Endothelial cell of umbilical vein (primary cell): Measurements from ENCODE around the gene VWA5B2. TPM values are rescaled to one million over a fixed set of nuclear protein-coding genes. Genes with fewer than 3 reads are reported as not detected.

Experiments
- BruUV-seq: library from RNA; stranded (reverse); fragments of 400-500 nt; replicated peaks from 2 replicates; lab custom pipeline; 2021; lab: Mats Ljungman, UMichigan
- CTCF ChIA-PET: fragments of 300-600, 350-600 bp; sonication (Branson Sonifier 250); formaldehyde crosslinking; loops from one replicate; lab custom pipeline; 2021; ENCODE audit warnings: antibody characterized with exemption, inconsistent platforms; lab: Charles Lee
- POLR2A ChIA-PET: fragments of 300-600, 350-600 bp; sonication (Branson Sonifier 250); formaldehyde crosslinking; loops from one replicate; lab custom pipeline; 2021; ENCODE audit warnings: antibody characterized with exemption, inconsistent platforms; lab: Charles Lee
- DNase-seq: peaks from one replicate; pipeline ENCODE4 v3.0.0-alpha.2; 2011; ENCODE audit warnings: low read depth, low spot score
- FAIRE-seq: peaks from 2 replicates; lab custom pipeline; 2011; peaks lifted over from hg19 to GRCh38; lab: Jason Lieb, UNC
- H2AFZ ChIP-seq: 2 replicates; pipeline ENCODE4 v1.6.0; 2012; ENCODE audit warnings: low read depth, low read length, control low read depth, inconsistent platforms
- H3K27ac ChIP-seq: 2 replicates; pipeline ENCODE4 v1.5.1; 2011; ENCODE audit warnings: low read depth, mild to moderate bottlenecking, control low read depth, low read length, moderate library complexity; ENCODE audit not compliant: insufficient read depth
- H3K27me3 ChIP-seq, 2 experiments: 2 replicates each; pipeline versions ENCODE4 v1.6.0 to v1.6.1; 2011; ENCODE audit warnings: low read length in 2 of 2, mixed read lengths in 1 of 2; ENCODE audit not compliant: control insufficient read depth in 2 of 2, insufficient read depth in 2 of 2
- H3K36me3 ChIP-seq, 2 experiments: 2 replicates in 1 of 2; 3 replicates in 1 of 2; pipeline ENCODE4 v1.5.1; 2011; ENCODE audit warnings: low read length in 2 of 2, mild to moderate bottlenecking in 1 of 2, moderate library complexity in 1 of 2; ENCODE audit not compliant: control insufficient read depth in 2 of 2, insufficient read depth in 2 of 2; ENCODE audit errors: extremely low read depth in 1 of 2
- H3K4me1 ChIP-seq: 3 replicates; pipeline ENCODE4 v1.5.1; 2011; ENCODE audit warnings: mild to moderate bottlenecking, low read length; ENCODE audit not compliant: control insufficient read depth, insufficient read depth; ENCODE audit errors: extremely low read depth
- H3K4me2 ChIP-seq: 2 replicates; pipeline ENCODE4 v1.6.1; 2011; ENCODE audit warnings: low read length, control low read depth, mixed read lengths; ENCODE audit not compliant: insufficient read depth
- H3K4me3 ChIP-seq, 3 experiments: fragments of 200-600 bp in 1 of 3; sonication (generic), shearing (Covaris generic) in 1 of 3; replicated peaks in 1 of 3; 2 replicates each; pipeline ENCODE4 v1.5.1; 2011 to 2016; ENCODE audit warnings: control low read depth in 3 of 3, low read length in 3 of 3, mild to moderate bottlenecking in 2 of 3, inconsistent platforms in 1 of 3, low read depth in 1 of 3, moderate library complexity in 1 of 3; ENCODE audit not compliant: insufficient read depth in 1 of 3
- H3K79me2 ChIP-seq: 2 replicates; pipeline ENCODE4 v1.6.0; 2012; ENCODE audit warnings: low read length, inconsistent platforms; ENCODE audit not compliant: control insufficient read depth, insufficient read depth
- H3K9ac ChIP-seq: replicated peaks from 2 replicates; pipeline ENCODE3; 2011; ENCODE audit warnings: low read length, control low read depth; ENCODE audit not compliant: insufficient read depth; ENCODE audit errors: extremely low read depth
- H3K9me1 ChIP-seq: replicated peaks from 3 replicates; pipeline ENCODE4 v1.6.0; 2011; ENCODE audit warnings: mild to moderate bottlenecking, low read length; ENCODE audit not compliant: control insufficient read depth, insufficient read depth; ENCODE audit errors: extremely low read depth
- H3K9me3 ChIP-seq: replicated peaks from 2 replicates; pipeline ENCODE4 v1.5.1; 2012; ENCODE audit warnings: low read length, inconsistent platforms; ENCODE audit not compliant: control insufficient read depth, insufficient read depth
- H4K20me1 ChIP-seq: replicated peaks from 2 replicates; pipeline ENCODE3; 2011; ENCODE audit warnings: mild to moderate bottlenecking, low read length; ENCODE audit not compliant: control insufficient read depth, insufficient read depth; ENCODE audit errors: extremely low read depth
- CTCF ChIP-seq, 2 donors: IDR thresholded peaks; 1 replicate in 1 of 2; 2 replicates in 1 of 2; pipeline ENCODE4 v1.5.1; 2011; ENCODE audit warnings: low read length in 2 of 2, mild to moderate bottlenecking in 2 of 2, moderate library complexity in 2 of 2, control low read depth in 1 of 2, inconsistent platforms in 1 of 2, low read depth in 1 of 2; ENCODE audit not compliant: insufficient read depth in 1 of 2; ENCODE audit errors: extremely low read depth in 1 of 2
- EZH2 ChIP-seq: IDR thresholded peaks from 2 replicates; pipeline ENCODE4 v1.6.1; 2012; ENCODE audit warnings: borderline replicate concordance, low read depth, mild to moderate bottlenecking, moderate library complexity, low read length, inconsistent platforms; ENCODE audit not compliant: severe bottlenecking
- FOS ChIP-seq: IDR thresholded peaks from 2 replicates; pipeline ENCODE4 v1.6.1; 2011; ENCODE audit warnings: mild to moderate bottlenecking, low read length, moderate library complexity, borderline replicate concordance; ENCODE audit not compliant: insufficient read depth
- GATA2 ChIP-seq: IDR thresholded peaks from 2 replicates; pipeline ENCODE4 v1.7.0; 2011; ENCODE audit warnings: low read depth, mild to moderate bottlenecking, moderate library complexity, mixed read lengths, low read length; ENCODE audit not compliant: insufficient read length, insufficient read depth
- JUN ChIP-seq: IDR thresholded peaks from 2 replicates; pipeline ENCODE4 v1.6.1; 2011; ENCODE audit warnings: borderline replicate concordance, low read depth; ENCODE audit not compliant: insufficient read length, insufficient read depth
- MYC ChIP-seq: IDR thresholded peaks from one replicate; pipeline ENCODE4 v1.6.1; 2011; ENCODE audit warnings: mild to moderate bottlenecking, low read depth, low read length
- POLR2A ChIP-seq: IDR thresholded peaks from 2 replicates; pipeline ENCODE4 v1.6.1; 2012; ENCODE audit warnings: low read depth, mild to moderate bottlenecking, control low read depth, low read length
- POLR2AphosphoS5 ChIP-seq: IDR thresholded peaks from 2 replicates; pipeline ENCODE4 v1.6.1; 2012; ENCODE audit warnings: low read depth, mild to moderate bottlenecking, control low read depth, low read length, moderate library complexity; ENCODE audit not compliant: insufficient read depth
- dilution Hi-C: fragments of 300-500 bp; cut with MboI; formaldehyde crosslinking; loops from one replicate; pipeline ENCODE4 v1.15.0; 2019; ENCODE audit warnings: low sequenced_read_pairs; ENCODE audit not compliant: extremely low pct_ligation_motif_present
- intact Hi-C: fragments of 100-400 bp; cut with micrococcal nuclease; formaldehyde crosslinking; loops from one replicate; pipeline ENCODE4 v1.10.0; 2022
- polyA plus RNA-seq, 4 experiments: library from polyadenylated mRNA; depleted of rRNA in 3 of 4; stranded (reverse) in 3 of 4; unstranded in 1 of 4; fragments of >200 nt; gene quantifications; 2 replicates each; pipeline versions ENCODE4 v1.2.1 to v1.2.3, GENCODE V29; 2011 to 2012; ENCODE audit warnings: missing spikeins in 1 of 4
- total RNA-seq: library from RNA; stranded (reverse); gene quantifications from 2 replicates; pipeline ENCODE4 v1.2.3, GENCODE V29; 2021
- TF ChIP-seq, protein P1 (sequence below): IDR thresholded peaks from 2 replicates; pipeline ENCODE4 v1.6.1; 2011; ENCODE audit not compliant: insufficient read depth, insufficient read length

VWA5B2 gene
- total and polyA plus RNA-seq, 2 donors (not counting 3 experiments of a cell fraction or from before 2014, with no cell fraction given) = 0.03 TPM; not detected in 1

GRCh38 chr3:184236033-184236410 lies 6.6 kb downstream of the VWA5B2 start:
- no peak overlapping the region for H3K4me2 ChIP-seq
- no peaks in the 10 kb centered on the region for H3K4me1 ChIP-seq
- H3K9me3 ChIP-seq = no peaks in the 10 kb centered on the region
- dilution Hi-C loops = no loop called here
- H2AFZ ChIP-seq = no peak overlapping the region
- no peak overlapping the region for H3K4me3 ChIP-seq
- H4K20me1 ChIP-seq = no peaks in the 10 kb centered on the region
- no peaks in the 10 kb centered on the region for H3K79me2 ChIP-seq
- TF ChIP-seq FOS = no peak
- TF ChIP-seq CTCF (IDR thresholded peaks at IDR 0.05; ENCODE audit: extremely low read depth in 1 of 2, insufficient read depth in 1 of 2, low read depth in 1 of 2, low read length in 2 of 2) = no peak
- TF ChIP-seq POLR2A = no peak
- TF ChIP-seq POLR2AphosphoS5 = no peak
- TF ChIP-seq, protein P1, sequence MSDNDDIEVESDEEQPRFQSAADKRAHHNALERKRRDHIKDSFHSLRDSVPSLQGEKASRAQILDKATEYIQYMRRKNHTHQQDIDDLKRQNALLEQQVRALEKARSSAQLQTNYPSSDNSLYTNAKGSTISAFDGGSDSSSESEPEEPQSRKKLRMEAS = no peak
- no peak for TF ChIP-seq MYC
- no peak for TF ChIP-seq EZH2
- TF ChIP-seq JUN = no peak
- TF ChIP-seq GATA2 = no peak
- BruUV-seq = no TSS peak
- POLR2A ChIA-PET = no interaction called here
- no peaks in the 10 kb centered on the region for H3K36me3 ChIP-seq
- CTCF ChIA-PET = interaction anchor here (8.1 kb wide), 1 partner anchor 9 kb away, joined by 98 read pairs; the partner anchor contains the start of gene VWA5B2
- DNase-seq = no peak
- intact Hi-C loops = no loop called here
- no peaks in the 10 kb centered on the region for H3K9me1 ChIP-seq
- H3K27me3 ChIP-seq = peaks cover 18 to 19% of the 10 kb centered on the region in 2 experiments
- no peak for FAIRE-seq
- no peak overlapping the region for H3K9ac ChIP-seq
- H3K27ac ChIP-seq = no peak overlapping the region
